MCF 10A (cell line): Measurements from ENCODE around the gene NAALADL2. TPM values are rescaled to one million over a fixed set of nuclear protein-coding genes. Genes with fewer than 3 reads are reported as not detected.

Experiments used
- BruUV-seq: library from RNA; stranded (reverse); fragments of 400-500 nt; replicated peaks from 2 replicates; lab custom pipeline; 2021; lab: Mats Ljungman, UMichigan
- CTCF ChIA-PET: fragments of 300-600 bp; sonication (Branson Sonifier 250); formaldehyde crosslinking; extraction: SDS; loops from one replicate; lab custom pipeline; 2021; ENCODE audit warnings: antibody characterized with exemption, inconsistent platforms; lab: Yijun Ruan, JAX
- POLR2A ChIA-PET: fragments of 300-600, 350-650 bp; sonication (Branson Sonifier 250); formaldehyde crosslinking; extraction: SDS; loops from one replicate; lab custom pipeline; 2020; ENCODE audit warnings: antibody characterized with exemption, inconsistent platforms; lab: Yijun Ruan, JAX
- DNase-seq: peaks from one replicate; pipeline ENCODE4 v3.0.0-alpha.2; 2018; ENCODE audit not compliant: unreplicated experiment
- H3K27ac Mint-ChIP-seq: one replicate; pipeline ENCODE4 v1.8.0; 2022; ENCODE audit warnings: mild to moderate bottlenecking, low read depth, mixed read lengths; ENCODE audit not compliant: unreplicated experiment
- H3K27me3 Mint-ChIP-seq: one replicate; pipeline ENCODE4 v1.8.0; 2022; ENCODE audit warnings: mixed read lengths; ENCODE audit not compliant: insufficient read depth, unreplicated experiment
- H3K36me3 Mint-ChIP-seq: one replicate; pipeline ENCODE4 v1.8.0; 2022; ENCODE audit warnings: mild to moderate bottlenecking, moderate library complexity, mixed read lengths; ENCODE audit not compliant: insufficient read depth, unreplicated experiment
- H3K4me1 Mint-ChIP-seq: one replicate; pipeline ENCODE4 v1.8.0; 2022; ENCODE audit warnings: mixed read lengths; ENCODE audit not compliant: insufficient read depth, unreplicated experiment
- H3K4me3 Mint-ChIP-seq: one replicate; pipeline ENCODE4 v1.8.0; 2022; ENCODE audit warnings: mild to moderate bottlenecking, moderate library complexity, mixed read lengths; ENCODE audit not compliant: unreplicated experiment
- H3K9me3 Mint-ChIP-seq: one replicate; pipeline ENCODE4 v1.8.0; 2022; ENCODE audit warnings: mixed read lengths; ENCODE audit not compliant: unreplicated experiment
- CTCF ChIP-seq: fragments of 200-600 bp; IDR thresholded peaks from one replicate; pipeline ENCODE4 v1.8.0; 2022; ENCODE audit warnings: antibody characterized with exemption, mild to moderate bottlenecking; ENCODE audit not compliant: unreplicated experiment
- intact Hi-C: fragments of 100-400 bp; cut with micrococcal nuclease; formaldehyde crosslinking; loops from 2 replicates; pipeline ENCODE4 v1.14.1; 2022
- total RNA-seq: library from RNA; stranded (reverse); gene quantifications from 2 replicates; pipeline ENCODE4 v1.2.3, GENCODE V29; 2022

The NAALADL2 gene
- total RNA-seq, 1 experiment from 2014 or later, result 4.2 TPM

GRCh38 chr3:174863488-174863887, 4.4 kb downstream of the NAALADL2 start:
- H3K27me3 Mint-ChIP-seq, result no peaks in the 10 kb centered on the region
- intact Hi-C loops, result loop anchor here (2.0 to 10.0 kb wide), 2 partner anchors 1567 to 1801 kb away; no protein-coding TSS in a partner anchor
- H3K9me3 Mint-ChIP-seq, result no peaks in the 10 kb centered on the region
- BruUV-seq, result no TSS peak
- no peak overlapping the region for H3K27ac Mint-ChIP-seq
- POLR2A ChIA-PET, result interaction anchor here (0.6 kb wide), 1 partner anchor 388 kb away, joined by 4 read pairs; no protein-coding TSS in a partner anchor
- no peak for TF ChIP-seq CTCF
- CTCF ChIA-PET, result interaction anchor here (0.6 to 1.3 kb wide), 4 partner anchors 10 to 1548 kb away, joined by 3 to 5 read pairs (median 4); no protein-coding TSS in a partner anchor
- H3K36me3 Mint-ChIP-seq, result no peaks in the 10 kb centered on the region
- no peak overlapping the region for H3K4me3 Mint-ChIP-seq
- no peak for DNase-seq
- peaks cover 13% of the 10 kb centered on the region for H3K4me1 Mint-ChIP-seq

GRCh38 chr3:174869448-174869847, 10.3 kb downstream of the NAALADL2 start:
- no TSS peak for BruUV-seq
- ChIA-PET CTCF (no interaction called here), POLR2A (no interaction called here)
- no peak for TF ChIP-seq CTCF
- Mint-ChIP-seq H3K9me3 (no peaks in the 10 kb centered on the region), H3K4me1 (no peaks in the 10 kb centered on the region), H3K27me3 (no peaks in the 10 kb centered on the region), H3K4me3 (no peak overlapping the region), H3K27ac (no peak overlapping the region), H3K36me3 (no peaks in the 10 kb centered on the region)
- intact Hi-C loops, result loop anchor here (10.0 kb wide), 1 partner anchor 1795 kb away; no protein-coding TSS in a partner anchor
- no peak for DNase-seq

- Mint-ChIP-seq H3K9me3 (no peaks in the 10 kb centered on the region), H3K27ac (no peak overlapping the region), H3K27me3 (no peaks in the 10 kb centered on the region), H3K4me3 (no peak overlapping the region), H3K4me1 (no peaks in the 10 kb centered on the region), H3K36me3 (no peaks in the 10 kb centered on the region)
- BruUV-seq, result no TSS peak
- ChIA-PET POLR2A (no interaction called here), CTCF (no interaction called here)
- no peak for TF ChIP-seq CTCF
- intact Hi-C loops, result no loop called here
- DNase-seq, result no peak
Observed at GRCh38 chr3:174873832-174874657, 14.9 kb downstream of the NAALADL2 start.

- no TSS peak for BruUV-seq
- POLR2A ChIA-PET, result no interaction called here
- no peak for TF ChIP-seq CTCF
- Mint-ChIP-seq H3K36me3 (no peaks in the 10 kb centered on the region), H3K27ac (no peak overlapping the region), H3K4me1 (no peaks in the 10 kb centered on the region), H3K27me3 (no peaks in the 10 kb centered on the region), H3K4me3 (no peak overlapping the region), H3K9me3 (no peaks in the 10 kb centered on the region)
- intact Hi-C loops, result no loop called here
- no peak for DNase-seq
- CTCF ChIA-PET, result no interaction called here
Observed at GRCh38 chr3:174882789-174883188, 23.7 kb downstream of the NAALADL2 start.
